Pulmonary artery endothelial cell (primary cell): ENCODE measurements around the gene MCF2L. TPM values are rescaled to one million over a fixed set of nuclear protein-coding genes. Genes with fewer than 3 reads are reported as not detected.
"Not testable (repeated sequence)": the region's sequence is repeated elsewhere in the genome, so short reads cannot be mapped to it uniquely, and the experiment has no call there.

Source experiments
- DNase-seq: peaks from one replicate; pipeline ENCODE4 v3.0.0-alpha.2; 2011; ENCODE audit warnings: low read depth, low spot score
- total RNA-seq: library from RNA; depleted of rRNA; stranded (reverse); fragments of >200 nt; gene quantifications from 2 replicates; pipeline ENCODE4 v1.2.3, GENCODE V29; 2014

MCF2L gene
- total RNA-seq, 1 donor from 2014 or later = under 0.01 TPM

- DNase-seq = no peak
These were observed 95.1 kb downstream of the MCF2L start for GRCh38 chr13:113064000-113064533.

GRCh38 chr13:113064534-113065405 is 95.8 kb downstream of the MCF2L start:
- no peak for DNase-seq

- no peak for DNase-seq
These were observed 96.6 kb downstream of the MCF2L start for GRCh38 chr13:113065406-113066141.

- DNase-seq = no peak
These were observed 97.1 kb downstream of the MCF2L start for GRCh38 chr13:113066142-113066455.

- no peak for DNase-seq
These were observed 97.7 kb downstream of the MCF2L start for GRCh38 chr13:113066746-113067145.

- no peak for DNase-seq
These were observed 101.1 kb downstream of the MCF2L start for GRCh38 chr13:113069861-113070805.

GRCh38 chr13:113070855-113071254 is 101.8 kb downstream of the MCF2L start:
- no peak for DNase-seq

GRCh38 chr13:113072376-113072775 is 103.4 kb downstream of the MCF2L start:
- DNase-seq = no peak

GRCh38 chr13:113073942-113074341 is 104.9 kb downstream of the MCF2L start:
- no peak for DNase-seq

GRCh38 chr13:113074401-113074800 is 105.4 kb downstream of the MCF2L start:
- DNase-seq = no peak

- DNase-seq = no peak
These were observed 105.9 kb downstream of the MCF2L start for GRCh38 chr13:113074876-113075275.

- no peak for DNase-seq
These were observed 106.7 kb downstream of the MCF2L start for GRCh38 chr13:113075711-113076110.

GRCh38 chr13:113076681-113077401 is 107.8 kb downstream of the MCF2L start:
- DNase-seq = no peak

GRCh38 chr13:113077566-113077952 is 108.5 kb downstream of the MCF2L start:
- no peak for DNase-seq

- no peak for DNase-seq
These were observed 109.2 kb downstream of the MCF2L start for GRCh38 chr13:113077953-113078901.

- DNase-seq = no peak
These were observed 110.1 kb downstream of the MCF2L start for GRCh38 chr13:113078902-113079780.

GRCh38 chr13:113079781-113080080 is 110.7 kb downstream of the MCF2L start:
- not testable (repeated sequence) for DNase-seq

GRCh38 chr13:113080361-113080831 is 111.4 kb downstream of the MCF2L start:
- no peak for DNase-seq
